OCI-LY7 (cell line): ENCODE measurements around the gene KRTAP5-7. TPM values are rescaled to one million over a fixed set of nuclear protein-coding genes. Genes with fewer than 3 reads are reported as not detected.

Experiments
- BruUV-seq: library from RNA; stranded (reverse); fragments of 400-500 nt; replicated peaks from 2 replicates; lab custom pipeline; 2021; lab: Mats Ljungman, UMichigan
- CTCF ChIA-PET: fragments of 300-600 bp; sonication (Branson Sonifier 250); formaldehyde crosslinking; loops from one replicate; lab custom pipeline; 2022; ENCODE audit warnings: antibody characterized with exemption; ENCODE audit not compliant: unreplicated experiment; lab: Charles Lee
- POLR2A ChIA-PET: fragments of 300-600 bp; sonication (Branson Sonifier 250); formaldehyde crosslinking; loops from one replicate; lab custom pipeline; 2022; ENCODE audit warnings: antibody characterized with exemption; lab: Charles Lee
- DNase-seq: peaks from one replicate; pipeline ENCODE4 v3.0.0-alpha.2; 2015; ENCODE audit warnings: low spot score
- H2AFZ ChIP-seq: fragments of 200-600 bp; sonication (generic), shearing (Covaris generic); 2 replicates; pipeline ENCODE4 v1.6.1; 2014; ENCODE audit warnings: mild to moderate bottlenecking, antibody characterized with exemption, low read length, moderate library complexity
- H3K27ac ChIP-seq: fragments of 200-600 bp; sonication (generic); 2 replicates; pipeline ENCODE4 v1.5.1; 2014; ENCODE audit warnings: mixed run types, low read depth, mild to moderate bottlenecking, moderate library complexity, low read length, inconsistent platforms; ENCODE audit not compliant: poor library complexity, severe bottlenecking
- H3K36me3 ChIP-seq: fragments of 200-600 bp; sonication (generic); 2 replicates; pipeline ENCODE4 v1.6.1; 2014; ENCODE audit warnings: mild to moderate bottlenecking, antibody characterized with exemption, low read length, moderate library complexity, mixed read lengths; ENCODE audit not compliant: insufficient read depth
- H3K4me1 ChIP-seq: fragments of 200-600 bp; sonication (generic); 2 replicates; pipeline ENCODE4 v1.5.1; 2014; ENCODE audit warnings: mild to moderate bottlenecking, low read length; ENCODE audit not compliant: insufficient read depth, poor library complexity, severe bottlenecking
- H3K4me2 ChIP-seq: fragments of 200-600 bp; sonication (generic); 2 replicates; pipeline ENCODE4 v1.6.1; 2014; ENCODE audit warnings: mild to moderate bottlenecking, low read length
- H3K4me3 ChIP-seq: fragments of 200-600 bp; sonication (generic); 2 replicates; pipeline ENCODE4 v1.5.1; 2014; ENCODE audit warnings: mild to moderate bottlenecking, low read depth, low read length; ENCODE audit not compliant: poor library complexity, severe bottlenecking
- H3K79me2 ChIP-seq: fragments of 200-600 bp; sonication (generic); 2 replicates; pipeline ENCODE4 v1.6.1; 2016; ENCODE audit warnings: low read depth, mild to moderate bottlenecking, low read length, moderate library complexity, mixed read lengths; ENCODE audit not compliant: insufficient read depth
- H3K9me2 ChIP-seq: fragments of 200-600 bp; sonication (generic); 2 replicates; pipeline ENCODE4 v1.6.1; 2016; ENCODE audit warnings: mild to moderate bottlenecking, low read length, mixed read lengths; ENCODE audit not compliant: insufficient read depth
- H3K9me3 ChIP-seq: fragments of 200-600 bp; sonication (generic); 2 replicates; pipeline ENCODE4 v1.6.1; 2014; ENCODE audit warnings: mild to moderate bottlenecking, mixed run types, low read length, mixed read lengths
- H4K20me1 ChIP-seq: fragments of 200-600 bp; sonication (generic); 2 replicates; pipeline ENCODE4 v1.6.1; 2014; ENCODE audit warnings: mild to moderate bottlenecking, antibody characterized with exemption, low read length, moderate library complexity, mixed read lengths; ENCODE audit not compliant: insufficient read depth
- CTCF ChIP-seq: fragments of 200-600 bp; sonication (generic); conservative IDR thresholded peaks from 2 replicates; pipeline ENCODE4 v1.5.1; 2014; ENCODE audit warnings: mild to moderate bottlenecking, antibody characterized with exemption, low read length, moderate library complexity, mixed read lengths
- EZH2phosphoT487 ChIP-seq: fragments of 200-600 bp; sonication (generic); IDR thresholded peaks from 2 replicates; pipeline ENCODE4 v1.6.1; 2018; ENCODE audit warnings: low read depth, borderline replicate concordance, mild to moderate bottlenecking, mixed run types, antibody characterized with exemption, low read length, moderate library complexity, mixed read lengths
- intact Hi-C: fragments of 100-400 bp; cut with micrococcal nuclease; formaldehyde crosslinking; loops from one replicate; pipeline ENCODE4 v1.10.0; 2022; ENCODE audit not compliant: unreplicated experiment
- total RNA-seq, 2 experiments: library from RNA; depleted of rRNA in 1 of 2; stranded (reverse); fragments of >200 nt in 1 of 2; shearing (Covaris generic) in 1 of 2; gene quantifications; 2 replicates each; pipeline ENCODE4 v1.2.3, GENCODE V29; 2014 to 2022

Gene KRTAP5-7
- total RNA-seq, 2 experiments from 2014 or later, result not detected

DNA sequence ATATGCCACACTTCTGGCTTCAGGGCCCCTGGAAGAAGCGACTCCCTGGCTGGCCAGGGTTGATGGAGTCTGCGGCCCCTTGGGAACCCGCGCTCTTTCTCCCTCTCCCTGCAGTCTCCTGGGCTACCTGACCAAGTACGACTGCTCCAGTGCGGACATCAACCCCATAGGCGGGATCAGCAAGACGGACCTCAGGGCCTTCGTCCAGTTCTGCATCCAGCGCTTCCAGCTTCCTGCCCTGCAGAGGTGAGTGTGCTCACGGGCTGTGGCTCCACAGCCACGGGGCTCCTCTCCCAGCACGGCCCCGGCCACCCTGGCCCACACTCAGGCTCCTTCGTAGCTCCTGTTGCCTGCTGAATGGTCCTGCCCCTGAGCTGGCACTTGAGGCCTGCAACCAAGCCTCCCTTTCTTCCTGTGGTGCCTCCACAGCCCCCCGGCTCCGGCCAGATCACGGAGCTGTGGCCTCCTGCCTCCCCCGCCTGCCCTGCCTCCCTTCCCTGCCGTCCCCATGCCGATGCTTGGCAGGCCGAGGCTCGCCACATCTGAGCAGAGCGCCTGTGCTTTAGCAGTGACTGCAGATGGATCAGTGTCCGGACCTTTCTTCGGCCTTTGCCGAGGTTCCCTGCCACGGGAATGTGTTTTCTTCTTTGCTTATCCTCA lies 36.2 kb upstream of the KRTAP5-7 start:
- intact Hi-C loops, result no loop called here
- Histone ChIP-seq H3K9me2 (no peaks in the 10 kb centered on the region), H3K27ac (no peak overlapping the region), H3K4me3 (no peak overlapping the region), H3K4me2 (no peak overlapping the region), H3K4me1 (no peaks in the 10 kb centered on the region), H3K36me3 (peaks cover 13% of the 10 kb centered on the region; the same call in 1 of the 2 replicates), H4K20me1 (no peaks in the 10 kb centered on the region), H3K79me2 (no peaks in the 10 kb centered on the region), H2AFZ (no peak overlapping the region), H3K9me3 (no peaks in the 10 kb centered on the region)
- no TSS peak for BruUV-seq
- TF ChIP-seq EZH2phosphoT487 (no peak), CTCF (no peak)
- ChIA-PET CTCF (no interaction called here), POLR2A (no interaction called here)
- DNase-seq, result no peak

- H3K9me2 ChIP-seq, result no peaks in the 10 kb centered on the region
- H3K79me2 ChIP-seq, result no peaks in the 10 kb centered on the region
- H3K36me3 ChIP-seq, result peaks cover 13% of the 10 kb centered on the region; the same call in 1 of the 2 replicates
- no peaks in the 10 kb centered on the region for H3K4me1 ChIP-seq
- no peak overlapping the region for H3K4me2 ChIP-seq
- BruUV-seq, result no TSS peak
- ChIA-PET POLR2A (no interaction called here), CTCF (no interaction called here)
- no peak overlapping the region for H3K4me3 ChIP-seq
- H4K20me1 ChIP-seq, result no peaks in the 10 kb centered on the region
- no peak overlapping the region for H2AFZ ChIP-seq
- no peak overlapping the region for H3K27ac ChIP-seq
- no peaks in the 10 kb centered on the region for H3K9me3 ChIP-seq
- no peak for DNase-seq
- TF ChIP-seq EZH2phosphoT487 (no peak), CTCF (no peak)
- intact Hi-C loops, result no loop called here
These were observed 35.5 kb upstream of the KRTAP5-7 start for GRCh38 chr11:71491531-71491930.

GRCh38 chr11:71491940-71492339 lies 35.1 kb upstream of the KRTAP5-7 start:
- peaks cover 13% of the 10 kb centered on the region; the same call in 1 of the 2 replicates for H3K36me3 ChIP-seq
- POLR2A ChIA-PET, result no interaction called here
- TF ChIP-seq EZH2phosphoT487 (no peak), CTCF (no peak)

More at GRCh38 chr11:71491940-71492339, 35.1 kb upstream of the KRTAP5-7 start:
- no peaks in the 10 kb centered on the region for H3K4me1 ChIP-seq
- BruUV-seq, result no TSS peak
- H4K20me1 ChIP-seq, result no peaks in the 10 kb centered on the region
- H3K9me2 ChIP-seq, result no peaks in the 10 kb centered on the region
- no peaks in the 10 kb centered on the region for H3K79me2 ChIP-seq
- DNase-seq, result no peak
- intact Hi-C loops, result no loop called here
- H2AFZ ChIP-seq, result no peak overlapping the region
- no peak overlapping the region for H3K27ac ChIP-seq
- H3K4me3 ChIP-seq, result no peak overlapping the region
- no peak overlapping the region for H3K4me2 ChIP-seq
- no peaks in the 10 kb centered on the region for H3K9me3 ChIP-seq
- CTCF ChIA-PET, result no interaction called here
